Natural killer cell (primary cell): ENCODE data around the gene PROS1. TPM values are rescaled to one million over a fixed set of nuclear protein-coding genes. Genes with fewer than 3 reads are reported as not detected.
"Not testable (repeated sequence)": the region's sequence is repeated elsewhere in the genome, so short reads cannot be mapped to it uniquely, and the experiment has no call there.

Source experiments
- ATAC-seq, 3 donors: fragments of 150-1000 bp in 2 of 3; fragments of 200-7000 bp in 1 of 3; cut with Tn5 transposase; 1 replicate in 1 of 3; 2 replicates in 2 of 3; pipeline ENCODE4 v1.10.0; 2021; ENCODE audit warnings: mild to moderate bottlenecking in 2 of 3, moderate library complexity in 2 of 3
- DNase-seq, 2 donors: peaks; one replicate each; pipeline versions ENCODE4 v3.0.0 to v3.0.0-alpha.2; 2013 to 2021; ENCODE audit warnings: mixed read lengths in 1 of 2
- H3K27ac ChIP-seq: one replicate; pipeline ENCODE4 v1.5.1; 2013; ENCODE audit warnings: mild to moderate bottlenecking, low read length
- H3K27me3 ChIP-seq: one replicate; pipeline ENCODE4 v1.6.1; 2013; ENCODE audit warnings: low read length; ENCODE audit not compliant: control insufficient read depth, insufficient read depth
- H3K36me3 ChIP-seq: one replicate; pipeline ENCODE4 v1.6.1; 2013; ENCODE audit warnings: low read length; ENCODE audit not compliant: control insufficient read depth, insufficient read depth
- H3K4me1 ChIP-seq: one replicate; pipeline ENCODE4 v1.6.1; 2013; ENCODE audit warnings: low read length; ENCODE audit not compliant: control insufficient read depth, insufficient read depth
- H3K4me3 ChIP-seq: one replicate; pipeline ENCODE4 v1.5.1; 2013; ENCODE audit warnings: low read length
- H3K9me3 ChIP-seq: one replicate; pipeline ENCODE4 v1.6.1; 2013; ENCODE audit warnings: low read length; ENCODE audit not compliant: control insufficient read depth, insufficient read depth
- H3K27ac Mint-ChIP-seq, 2 donors: one replicate each; pipeline ENCODE4 v1.8.0; 2022; ENCODE audit warnings: mild to moderate bottlenecking in 2 of 2, mixed read lengths in 2 of 2, moderate library complexity in 1 of 2
- H3K27me3 Mint-ChIP-seq, 2 donors: one replicate each; pipeline ENCODE4 v1.8.0; 2022; ENCODE audit warnings: low read depth in 2 of 2, mixed read lengths in 2 of 2
- H3K36me3 Mint-ChIP-seq: one replicate; pipeline ENCODE4 v1.8.0; 2022; ENCODE audit warnings: mixed read lengths
- H3K4me1 Mint-ChIP-seq, 2 donors: one replicate each; pipeline ENCODE4 v1.8.0; 2022; ENCODE audit warnings: mixed read lengths in 2 of 2
- H3K4me3 Mint-ChIP-seq: one replicate; pipeline ENCODE4 v1.8.0; 2022; ENCODE audit warnings: mild to moderate bottlenecking, moderate library complexity, mixed read lengths
- H3K9me3 Mint-ChIP-seq, 2 donors: one replicate each; pipeline ENCODE4 v1.8.0; 2022; ENCODE audit warnings: mixed read lengths in 2 of 2
- WGBS: methylation state at CpG from one replicate; pipeline ENCODE4 v1.1.7; 2013; ENCODE audit warnings: missing lambda C conversion rate; ENCODE audit not compliant: insufficient coverage; 5-methylcytosine and 5-hydroxymethylcytosine counted together
- intact Hi-C: fragments of 100-400 bp; cut with micrococcal nuclease; formaldehyde crosslinking; loops from one replicate; pipeline ENCODE4 v1.14.2; 2022
- total RNA-seq, 4 donors: library from RNA; stranded (reverse); fragments of 120-200 nt in 1 of 4; gene quantifications; one replicate each; pipeline versions ENCODE4 v1.2.3 to v1.2.4, GENCODE V29; 2013 to 2022
- TF ChIP-seq, protein P1 (sequence below): fragments of 200-600 bp; IDR thresholded peaks from one replicate; pipeline ENCODE4 v1.8.0; 2022; ENCODE audit warnings: antibody characterized with exemption

PROS1 gene
- total RNA-seq, 3 donors from 2014 or later (not counting 1 experiment from before 2014, with no cell fraction given): 0.25 to 1.4 (median 0.68) TPM

DNA sequence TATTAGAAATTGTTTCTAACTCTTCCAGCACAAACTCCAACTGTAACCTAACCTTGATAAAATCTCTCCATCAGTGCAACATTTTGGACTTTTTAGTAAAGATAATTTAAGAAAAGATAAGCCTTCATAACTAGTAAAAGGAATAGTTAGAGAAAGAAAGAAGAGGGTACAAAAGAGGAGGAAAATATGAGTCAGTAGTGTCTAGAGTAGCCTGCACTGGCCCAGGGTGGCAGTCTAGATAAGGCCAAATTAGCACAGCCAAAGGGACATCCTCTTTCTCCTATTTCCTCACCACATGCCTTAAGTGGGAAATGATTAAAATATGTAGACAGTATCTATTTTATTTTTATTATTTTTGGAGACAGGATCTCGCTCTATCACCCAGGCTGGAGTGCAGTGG lies 3.7 kb downstream of the PROS1 start:
- no peak overlapping the region for H3K27ac ChIP-seq
- no peak for ATAC-seq
- H3K4me1 ChIP-seq: peaks cover 11% of the 10 kb centered on the region
- H3K4me3 Mint-ChIP-seq: no peak overlapping the region
- H3K36me3 ChIP-seq: no peaks in the 10 kb centered on the region
- no peaks in the 10 kb centered on the region for H3K9me3 ChIP-seq
- H3K27ac Mint-ChIP-seq: no peak overlapping the region
- intact Hi-C loops: no loop called here
- peaks cover 11% of the 10 kb centered on the region for H3K27me3 ChIP-seq
- DNase-seq: no peak
- peaks cover 13 to 18% of the 10 kb centered on the region in 2 donors for H3K27me3 Mint-ChIP-seq
- peaks cover 9 to 14% of the 10 kb centered on the region in 2 donors for H3K4me1 Mint-ChIP-seq
- TF ChIP-seq, protein P1, sequence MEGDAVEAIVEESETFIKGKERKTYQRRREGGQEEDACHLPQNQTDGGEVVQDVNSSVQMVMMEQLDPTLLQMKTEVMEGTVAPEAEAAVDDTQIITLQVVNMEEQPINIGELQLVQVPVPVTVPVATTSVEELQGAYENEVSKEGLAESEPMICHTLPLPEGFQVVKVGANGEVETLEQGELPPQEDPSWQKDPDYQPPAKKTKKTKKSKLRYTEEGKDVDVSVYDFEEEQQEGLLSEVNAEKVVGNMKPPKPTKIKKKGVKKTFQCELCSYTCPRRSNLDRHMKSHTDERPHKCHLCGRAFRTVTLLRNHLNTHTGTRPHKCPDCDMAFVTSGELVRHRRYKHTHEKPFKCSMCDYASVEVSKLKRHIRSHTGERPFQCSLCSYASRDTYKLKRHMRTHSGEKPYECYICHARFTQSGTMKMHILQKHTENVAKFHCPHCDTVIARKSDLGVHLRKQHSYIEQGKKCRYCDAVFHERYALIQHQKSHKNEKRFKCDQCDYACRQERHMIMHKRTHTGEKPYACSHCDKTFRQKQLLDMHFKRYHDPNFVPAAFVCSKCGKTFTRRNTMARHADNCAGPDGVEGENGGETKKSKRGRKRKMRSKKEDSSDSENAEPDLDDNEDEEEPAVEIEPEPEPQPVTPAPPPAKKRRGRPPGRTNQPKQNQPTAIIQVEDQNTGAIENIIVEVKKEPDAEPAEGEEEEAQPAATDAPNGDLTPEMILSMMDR: no peak
- no peak overlapping the region for H3K4me3 ChIP-seq
- H3K36me3 Mint-ChIP-seq: no peaks in the 10 kb centered on the region
- 88% methylated on average over 1 of the region's 1 CpG for WGBS
- no peaks in the 10 kb centered on the region for H3K9me3 Mint-ChIP-seq

DNA sequence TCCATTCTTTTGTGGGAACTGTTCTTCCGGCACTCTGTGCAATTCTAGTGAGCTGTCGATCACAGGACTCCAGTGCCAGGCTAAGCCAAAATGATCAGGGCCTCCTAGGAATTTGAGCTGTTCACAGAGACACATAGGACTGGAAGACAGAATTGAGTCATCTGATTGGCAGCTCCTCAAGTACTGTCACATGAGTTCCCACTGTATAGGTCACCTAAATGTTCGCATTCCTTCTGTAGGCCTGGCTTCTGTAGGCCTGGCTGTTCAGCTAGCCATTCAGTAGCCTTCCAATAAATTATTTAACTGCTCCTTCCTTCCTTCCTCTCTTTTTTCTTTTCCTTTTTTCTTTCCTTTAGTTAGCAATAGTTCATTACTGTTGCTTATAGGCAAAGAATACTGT lies 4.3 kb downstream of the PROS1 start:
- intact Hi-C loops: no loop called here
- Mint-ChIP-seq H3K9me3 (no peaks in the 10 kb centered on the region), H3K27ac (no peak overlapping the region), H3K4me3 (no peak overlapping the region), H3K36me3 (no peaks in the 10 kb centered on the region), H3K27me3 (peaks cover 13 to 18% of the 10 kb centered on the region in 2 donors), H3K4me1 (peaks cover 9 to 14% of the 10 kb centered on the region in 2 donors)
- no peaks in the 10 kb centered on the region for H3K9me3 ChIP-seq
- TF ChIP-seq, protein P1: no peak
- DNase-seq (no peak), ATAC-seq (no peak)
- no peak overlapping the region for H3K27ac ChIP-seq
- H3K4me1 ChIP-seq: peaks cover 11% of the 10 kb centered on the region
- H3K27me3 ChIP-seq: peaks cover 11% of the 10 kb centered on the region
- 61% methylated on average over 3 of the region's 3 CpGs for WGBS
- no peak overlapping the region for H3K4me3 ChIP-seq
- H3K36me3 ChIP-seq: no peaks in the 10 kb centered on the region

DNA sequence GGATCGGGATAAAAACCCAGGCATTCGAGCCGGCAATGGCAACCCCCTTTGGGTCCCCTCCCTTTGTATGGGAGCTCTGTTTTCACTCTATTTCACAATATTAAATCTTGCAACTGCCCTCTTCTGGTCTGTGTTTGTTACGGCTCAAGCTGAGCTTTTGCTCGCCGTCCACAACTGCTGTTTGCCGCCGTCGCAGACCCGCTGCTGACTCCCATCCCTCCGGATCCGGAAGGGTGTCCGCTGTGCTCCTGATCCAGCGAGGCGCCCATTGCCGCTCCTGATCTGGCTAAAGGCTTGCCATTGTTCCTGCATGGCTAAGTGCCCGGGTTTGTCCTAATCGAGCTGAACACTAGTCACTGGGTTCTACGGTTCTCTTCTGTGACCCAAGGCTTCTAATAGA lies 8.6 kb downstream of the PROS1 start:
- H3K4me1 Mint-ChIP-seq, ATAC-seq, H3K27ac Mint-ChIP-seq, H3K4me3 Mint-ChIP-seq, H3K36me3 ChIP-seq, DNase-seq, H3K9me3 Mint-ChIP-seq, H3K4me3 ChIP-seq, H3K27ac ChIP-seq, intact Hi-C loops, H3K36me3 Mint-ChIP-seq, H3K27me3 Mint-ChIP-seq, H3K9me3 ChIP-seq, H3K4me1 ChIP-seq, H3K27me3 ChIP-seq: not testable (repeated sequence)
- WGBS: 93% methylated on average over 19 of the region's 19 CpGs

DNA sequence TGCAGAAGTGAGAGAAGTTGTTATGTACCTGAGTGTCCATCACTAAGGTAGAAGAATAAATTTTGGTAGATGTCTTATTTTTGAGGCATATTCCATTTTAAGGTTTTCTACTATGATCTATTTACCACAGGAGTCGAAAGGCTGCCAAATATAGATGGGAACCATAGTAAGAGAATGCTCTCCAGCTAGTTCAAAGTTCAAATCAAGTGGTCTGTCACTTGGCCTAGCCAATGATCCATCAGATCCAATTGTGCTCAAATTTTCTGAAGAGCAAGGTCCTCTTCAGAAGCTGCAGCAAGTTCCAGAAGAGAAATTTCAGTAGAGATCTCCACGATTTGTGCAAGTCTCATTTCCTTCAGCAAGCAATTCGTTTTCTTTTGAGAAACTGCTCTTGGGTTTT lies 10.9 kb downstream of the PROS1 start:
- WGBS: 72% methylated on average over 3 of the region's 3 CpGs
- no peaks in the 10 kb centered on the region for H3K36me3 Mint-ChIP-seq
- Histone ChIP-seq H3K36me3 (no peaks in the 10 kb centered on the region), H3K4me3 (no peak overlapping the region), H3K27ac (no peak overlapping the region), H3K4me1 (no peaks in the 10 kb centered on the region), H3K9me3 (no peaks in the 10 kb centered on the region), H3K27me3 (no peaks in the 10 kb centered on the region)
- H3K4me3 Mint-ChIP-seq: no peak overlapping the region
- intact Hi-C loops: no loop called here
- H3K9me3 Mint-ChIP-seq: no peaks in the 10 kb centered on the region
- no peak overlapping the region for H3K27ac Mint-ChIP-seq
- H3K27me3 Mint-ChIP-seq: peaks cover 0 to 5% of the 10 kb centered on the region in 2 donors
- H3K4me1 Mint-ChIP-seq: no peaks in the 10 kb centered on the region
- DNase-seq (no peak), ATAC-seq (no peak)
- TF ChIP-seq, protein P1: no peak
